ENCODE data around the gene CUBN.

The CUBN gene

GRCh38 chr10:16975188-16975587, 154.4 kb downstream of the CUBN start:
- no peak for DNase-seq

- DNase-seq, result no peak
Observed at GRCh38 chr10:16968416-16969041, 161.1 kb downstream of the CUBN start.

- DNase-seq, result no peak
Observed at GRCh38 chr10:16967866-16968415, 161.7 kb downstream of the CUBN start.

GRCh38 chr10:16966991-16967865, 162.4 kb downstream of the CUBN start:
- no peak for DNase-seq

GRCh38 chr10:16965740-16966447, 163.7 kb downstream of the CUBN start:
- no peak for DNase-seq

- no peak for DNase-seq
Observed at GRCh38 chr10:16965344-16965616, 164.3 kb downstream of the CUBN start.

GRCh38 chr10:16964576-16965343, 164.9 kb downstream of the CUBN start:
- DNase-seq, result no peak

- no peak for DNase-seq
Observed at GRCh38 chr10:16960551-16960950, 169.1 kb downstream of the CUBN start.

- DNase-seq, result no peak
Observed at GRCh38 chr10:16957038-16957437, 172.6 kb downstream of the CUBN start.

GRCh38 chr10:16954280-16955030, 175.2 kb downstream of the CUBN start:
- no peak for DNase-seq

- DNase-seq, result no peak
Observed at GRCh38 chr10:16953270-16953669, 176.3 kb downstream of the CUBN start.

GRCh38 chr10:16952610-16953009, 177.0 kb downstream of the CUBN start:
- no peak for DNase-seq

GRCh38 chr10:16952080-16952479, 177.5 kb downstream of the CUBN start:
- DNase-seq, result no peak

GRCh38 chr10:16950656-16951601, 178.7 kb downstream of the CUBN start:
- no peak for DNase-seq

- no peak for DNase-seq
Observed at GRCh38 chr10:16949816-16950215, 179.8 kb downstream of the CUBN start.

- DNase-seq, result no peak
Observed at GRCh38 chr10:16948361-16948760, 181.2 kb downstream of the CUBN start.

- no peak for DNase-seq
Observed at GRCh38 chr10:16947069-16947468, 182.5 kb downstream of the CUBN start.

- no peak for DNase-seq
Observed at GRCh38 chr10:16945593-16945992, 184.0 kb downstream of the CUBN start.

- DNase-seq, result no peak
Observed at GRCh38 chr10:16944986-16945385, 184.6 kb downstream of the CUBN start.

- DNase-seq, result no peak
Observed at GRCh38 chr10:16944402-16944801, 185.2 kb downstream of the CUBN start.

All from COR-L47 (cell line).